Measurements from ENCODE around the gene GUK1.

The GUK1 gene

GRCh38 chr1:228139931-228140723 is at the start of gene GUK1:
Gene GUK1, plus strand, starts transcription at chr1:228140279. Its CDS starts 24 bp downstream, at chr1:228140303.
- DNase-seq (ENCODE audit: extremely low read depth in 1 of 2, low read depth in 1 of 2): peak; percentile 100

- DNase-seq (ENCODE audit: extremely low read depth in 1 of 2, low read depth in 1 of 2): no peak
These were observed 49.4 kb upstream of the GUK1 start for GRCh38 chr1:228090613-228091081.

GRCh38 chr1:228091084-228091483 is 49.0 kb upstream of the GUK1 start:
- DNase-seq (ENCODE audit: extremely low read depth in 1 of 2, low read depth in 1 of 2): no peak

- DNase-seq (ENCODE audit: extremely low read depth in 1 of 2, low read depth in 1 of 2): no peak
These were observed 47.6 kb upstream of the GUK1 start for GRCh38 chr1:228092342-228093049.

GRCh38 chr1:228093050-228093906 is 46.8 kb upstream of the GUK1 start:
- no peak for DNase-seq (ENCODE audit: extremely low read depth in 1 of 2, low read depth in 1 of 2)

GRCh38 chr1:228094432-228095016 is 45.6 kb upstream of the GUK1 start:
- no peak for DNase-seq (ENCODE audit: extremely low read depth in 1 of 2, low read depth in 1 of 2)

- no peak for DNase-seq (ENCODE audit: extremely low read depth in 1 of 2, low read depth in 1 of 2)
These were observed 44.9 kb upstream of the GUK1 start for GRCh38 chr1:228095161-228095560.

GRCh38 chr1:228095938-228096337 is 44.1 kb upstream of the GUK1 start:
- DNase-seq (ENCODE audit: extremely low read depth in 1 of 2, low read depth in 1 of 2): no peak

GRCh38 chr1:228096416-228097332 is 43.4 kb upstream of the GUK1 start:
- DNase-seq (ENCODE audit: extremely low read depth in 1 of 2, low read depth in 1 of 2): no peak

GRCh38 chr1:228097333-228098081 is 42.6 kb upstream of the GUK1 start:
- no peak for DNase-seq (ENCODE audit: extremely low read depth in 1 of 2, low read depth in 1 of 2)

- DNase-seq (ENCODE audit: extremely low read depth in 1 of 2, low read depth in 1 of 2): no peak
These were observed 41.7 kb upstream of the GUK1 start for GRCh38 chr1:228098323-228098931.

- DNase-seq (ENCODE audit: extremely low read depth in 1 of 2, low read depth in 1 of 2): no peak
These were observed 40.7 kb upstream of the GUK1 start for GRCh38 chr1:228099331-228099732.

- DNase-seq (ENCODE audit: extremely low read depth in 1 of 2, low read depth in 1 of 2): no peak
These were observed 39.1 kb upstream of the GUK1 start for GRCh38 chr1:228100822-228101613.

- no peak for DNase-seq (ENCODE audit: extremely low read depth in 1 of 2, low read depth in 1 of 2)
These were observed 38.5 kb upstream of the GUK1 start for GRCh38 chr1:228101614-228101993.

GRCh38 chr1:228101994-228102790 is 37.9 kb upstream of the GUK1 start:
- no peak for DNase-seq (ENCODE audit: extremely low read depth in 1 of 2, low read depth in 1 of 2)

GRCh38 chr1:228102791-228103620 is 37.1 kb upstream of the GUK1 start, which contains the start of gene C1orf35:
Gene C1orf35, minus strand, starts transcription at chr1:228103325. Its CDS starts 98 bp downstream, at chr1:228103227.
- DNase-seq (ENCODE audit: extremely low read depth in 1 of 2, low read depth in 1 of 2): peak; percentile 82 to 91
